ENCODE measurements around the gene ERO1A. TPM values are rescaled to one million over a fixed set of nuclear protein-coding genes. Genes with fewer than 3 reads are reported as not detected.

ERO1A gene
- total RNA-seq, 2 donors from 2014 or later: 32.6 to 63.8 TPM

GRCh38 chr14:52641745-52642144 is 53.6 kb downstream of the ERO1A start:
- no peak for TF ChIP-seq CTCF (IDR thresholded peaks at IDR 0.05)
- H3K27me3 ChIP-seq (replicated peaks; ENCODE audit: insufficient read depth): no peaks in the 10 kb centered on the region
- H3K9me3 ChIP-seq: no peaks in the 10 kb centered on the region
- no peak overlapping the region for H3K27ac ChIP-seq
- no peak for DNase-seq (ENCODE audit: low spot score)
- H3K4me3 ChIP-seq: no peak overlapping the region
- peaks cover 23% of the 10 kb centered on the region for H3K36me3 ChIP-seq
- no peak for ATAC-seq (ENCODE audit: insufficient number of reproducible peaks, low FRiP score, low read depth)
- no peaks in the 10 kb centered on the region for H3K4me1 ChIP-seq (ENCODE audit: control insufficient read depth in 1 of 2, low read depth in 2 of 2)

- H3K4me3 ChIP-seq: no peak overlapping the region
- H3K9me3 ChIP-seq: no peaks in the 10 kb centered on the region
- no peak for DNase-seq (ENCODE audit: low spot score)
- peaks cover 16% of the 10 kb centered on the region for H3K36me3 ChIP-seq
- no peak overlapping the region for H3K27ac ChIP-seq
- no peak for TF ChIP-seq CTCF (IDR thresholded peaks at IDR 0.05)
- H3K27me3 ChIP-seq (replicated peaks; ENCODE audit: insufficient read depth): no peaks in the 10 kb centered on the region
- ATAC-seq (ENCODE audit: insufficient number of reproducible peaks, low FRiP score, low read depth): no peak
- no peaks in the 10 kb centered on the region for H3K4me1 ChIP-seq (ENCODE audit: control insufficient read depth in 1 of 2, low read depth in 2 of 2)
Observed at GRCh38 chr14:52640137-52640536, 55.2 kb downstream of the ERO1A start.

GRCh38 chr14:52619687-52620086 is 75.7 kb downstream of the ERO1A start:
- DNase-seq (ENCODE audit: low spot score) (no peak), ATAC-seq (ENCODE audit: insufficient number of reproducible peaks, low FRiP score, low read depth) (no peak)
- no peaks in the 10 kb centered on the region for H3K36me3 ChIP-seq
- H3K27ac ChIP-seq: no peak overlapping the region
- no peaks in the 10 kb centered on the region for H3K27me3 ChIP-seq (replicated peaks; ENCODE audit: insufficient read depth)
- no peak overlapping the region for H3K4me3 ChIP-seq
- TF ChIP-seq CTCF (IDR thresholded peaks at IDR 0.05): no peak
- no peaks in the 10 kb centered on the region for H3K9me3 ChIP-seq
- H3K4me1 ChIP-seq (ENCODE audit: control insufficient read depth in 1 of 2, low read depth in 2 of 2): no peaks in the 10 kb centered on the region

GRCh38 chr14:52618602-52619001 is 76.8 kb downstream of the ERO1A start:
- Histone ChIP-seq H3K4me3 (no peak overlapping the region), H3K27me3 (replicated peaks; ENCODE audit: insufficient read depth) (no peaks in the 10 kb centered on the region), H3K4me1 (ENCODE audit: control insufficient read depth in 1 of 2, low read depth in 2 of 2) (no peaks in the 10 kb centered on the region), H3K27ac (no peak overlapping the region), H3K9me3 (no peaks in the 10 kb centered on the region), H3K36me3 (no peaks in the 10 kb centered on the region)
- ATAC-seq (ENCODE audit: insufficient number of reproducible peaks, low FRiP score, low read depth): no peak
- DNase-seq (ENCODE audit: low spot score): no peak
- TF ChIP-seq CTCF (IDR thresholded peaks at IDR 0.05): no peak

- no peaks in the 10 kb centered on the region for H3K36me3 ChIP-seq
- no peaks in the 10 kb centered on the region for H3K9me3 ChIP-seq
- no peak overlapping the region for H3K27ac ChIP-seq
- no peaks in the 10 kb centered on the region for H3K4me1 ChIP-seq (ENCODE audit: control insufficient read depth in 1 of 2, low read depth in 2 of 2)
- no peak overlapping the region for H3K4me3 ChIP-seq
- TF ChIP-seq CTCF (IDR thresholded peaks at IDR 0.05): no peak
- no peak for DNase-seq (ENCODE audit: low spot score)
- no peak for ATAC-seq (ENCODE audit: insufficient number of reproducible peaks, low FRiP score, low read depth)
- H3K27me3 ChIP-seq (replicated peaks; ENCODE audit: insufficient read depth): no peaks in the 10 kb centered on the region
Observed at GRCh38 chr14:52610187-52610586, 85.2 kb downstream of the ERO1A start.

All from thoracic aorta (tissue), 2 donors.